Stimulated activated CD8-positive, alpha-beta memory T cell treated with anti-CD3 and anti-CD28 coated beads, Interleukin-12 subunit alpha, Interleukin-12 subunit beta, amount 100 ng/mL, for 24 hours (primary cell): ENCODE measurements around the gene RPL11.
"Not testable (repeated sequence)": the region's sequence is repeated elsewhere in the genome, so short reads cannot be mapped to it uniquely, and the experiment has no call there.

Experiments
- DNase-seq: peaks from one replicate; pipeline ENCODE4 v3.0.0-alpha.2; 2020; ENCODE audit errors: extremely low read depth

The RPL11 gene

GRCh38 chr1:23685197-23685596 is 6.4 kb upstream of the RPL11 start:
- not testable (repeated sequence) for DNase-seq

- DNase-seq: not testable (repeated sequence)
Measured at GRCh38 chr1:23687680-23688079, 3.9 kb upstream of the RPL11 start.

DNA sequence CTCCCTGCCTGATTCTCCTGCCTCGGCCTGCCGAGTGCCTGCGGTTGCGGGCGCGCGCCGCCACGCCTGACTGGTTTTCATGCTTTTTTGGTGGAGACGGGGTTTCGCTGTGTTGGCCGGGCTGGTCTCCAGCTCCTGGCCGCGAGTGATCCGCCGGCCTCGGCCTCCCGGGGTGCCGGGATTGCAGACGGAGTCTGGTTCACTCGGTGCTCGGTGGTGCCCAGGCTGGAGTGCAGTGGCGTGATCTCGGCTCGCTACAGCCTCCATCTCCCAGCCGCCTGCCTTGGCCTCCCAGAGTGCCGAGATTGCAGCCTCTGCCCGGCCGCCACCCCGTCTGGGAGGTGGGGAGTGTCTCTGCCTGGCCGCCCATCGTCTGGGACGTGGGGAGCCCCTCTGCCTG is 3.3 kb upstream of the RPL11 start:
- not testable (repeated sequence) for DNase-seq

DNA sequence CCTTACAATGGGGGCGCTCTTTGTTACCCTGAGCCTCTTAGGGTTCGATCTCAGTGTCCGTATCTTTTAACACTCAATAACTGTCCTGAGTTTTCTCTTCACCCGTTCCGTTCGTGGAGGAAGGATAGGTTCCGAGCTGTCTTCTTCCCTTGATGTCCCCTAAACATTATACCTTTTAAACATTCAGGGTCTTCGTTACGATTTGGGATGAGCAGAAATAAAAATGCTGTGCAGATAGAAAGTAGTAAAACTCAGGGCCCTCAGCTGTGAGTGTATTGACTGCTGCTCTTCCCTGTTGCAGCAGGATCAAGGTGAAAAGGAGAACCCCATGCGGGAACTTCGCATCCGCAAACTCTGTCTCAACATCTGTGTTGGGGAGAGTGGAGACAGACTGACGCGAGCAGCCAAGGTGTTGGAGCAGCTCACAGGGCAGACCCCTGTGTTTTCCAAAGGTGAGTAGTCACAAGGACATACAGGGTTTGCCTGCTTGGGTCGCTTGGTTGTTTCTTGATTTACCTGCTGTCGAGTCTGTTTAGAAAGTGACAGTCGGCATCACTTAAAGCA is 784 bp downstream of the RPL11 start:
- no peak for DNase-seq

DNA sequence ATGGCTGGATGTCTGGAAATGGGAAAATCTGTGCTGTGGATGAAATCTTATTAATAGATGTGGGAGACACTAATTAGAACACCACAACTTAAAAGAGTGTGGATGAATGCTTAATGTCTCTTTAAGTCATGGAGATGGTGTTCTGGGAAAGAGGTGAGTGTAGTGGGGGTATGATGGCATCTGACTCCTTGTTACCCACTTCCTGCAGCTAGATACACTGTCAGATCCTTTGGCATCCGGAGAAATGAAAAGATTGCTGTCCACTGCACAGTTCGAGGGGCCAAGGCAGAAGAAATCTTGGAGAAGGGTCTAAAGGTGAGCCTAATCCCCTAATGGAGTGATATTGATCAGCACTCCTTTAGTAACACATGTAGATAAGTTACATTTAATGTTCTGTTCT is 2.0 kb downstream of the RPL11 start:
- DNase-seq: no peak

DNA sequence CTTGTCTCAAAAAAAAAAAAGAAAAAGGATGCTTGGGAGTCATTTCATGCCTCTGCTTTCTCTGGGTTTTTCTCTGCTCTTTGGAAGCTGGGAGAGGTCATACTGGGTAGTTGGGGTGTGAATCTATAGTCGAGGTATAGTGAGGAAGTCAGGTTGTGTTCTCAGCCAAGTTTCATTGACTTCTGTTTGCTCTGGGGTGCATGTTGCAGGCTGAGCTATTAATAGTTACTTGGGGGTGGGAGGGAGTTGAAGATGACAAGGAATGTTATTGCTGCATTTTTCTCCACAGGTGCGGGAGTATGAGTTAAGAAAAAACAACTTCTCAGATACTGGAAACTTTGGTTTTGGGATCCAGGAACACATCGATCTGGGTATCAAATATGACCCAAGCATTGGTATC is 2.8 kb downstream of the RPL11 start:
- DNase-seq: no peak

DNA sequence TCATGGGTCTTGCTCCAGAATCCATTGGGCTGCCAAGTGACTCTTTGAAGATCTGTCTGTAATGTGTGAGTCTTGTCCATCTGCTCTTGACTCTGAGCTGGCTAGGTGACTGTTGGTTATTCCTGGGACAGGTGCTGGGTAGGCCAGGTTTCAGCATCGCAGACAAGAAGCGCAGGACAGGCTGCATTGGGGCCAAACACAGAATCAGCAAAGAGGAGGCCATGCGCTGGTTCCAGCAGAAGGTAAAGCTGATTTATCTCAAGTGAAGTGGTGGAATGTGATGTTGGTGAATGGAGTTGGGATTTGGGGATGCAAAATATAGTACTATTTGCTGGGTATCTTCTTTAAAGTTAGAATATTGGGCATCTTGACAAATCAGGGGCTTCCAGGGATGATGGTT is 4.1 kb downstream of the RPL11 start:
- DNase-seq: no peak

- no peak for DNase-seq
Measured at GRCh38 chr1:23696335-23696989, 4.9 kb downstream of the RPL11 start.

GRCh38 chr1:23698466-23698865 is 6.9 kb downstream of the RPL11 start:
- no peak for DNase-seq

DNA sequence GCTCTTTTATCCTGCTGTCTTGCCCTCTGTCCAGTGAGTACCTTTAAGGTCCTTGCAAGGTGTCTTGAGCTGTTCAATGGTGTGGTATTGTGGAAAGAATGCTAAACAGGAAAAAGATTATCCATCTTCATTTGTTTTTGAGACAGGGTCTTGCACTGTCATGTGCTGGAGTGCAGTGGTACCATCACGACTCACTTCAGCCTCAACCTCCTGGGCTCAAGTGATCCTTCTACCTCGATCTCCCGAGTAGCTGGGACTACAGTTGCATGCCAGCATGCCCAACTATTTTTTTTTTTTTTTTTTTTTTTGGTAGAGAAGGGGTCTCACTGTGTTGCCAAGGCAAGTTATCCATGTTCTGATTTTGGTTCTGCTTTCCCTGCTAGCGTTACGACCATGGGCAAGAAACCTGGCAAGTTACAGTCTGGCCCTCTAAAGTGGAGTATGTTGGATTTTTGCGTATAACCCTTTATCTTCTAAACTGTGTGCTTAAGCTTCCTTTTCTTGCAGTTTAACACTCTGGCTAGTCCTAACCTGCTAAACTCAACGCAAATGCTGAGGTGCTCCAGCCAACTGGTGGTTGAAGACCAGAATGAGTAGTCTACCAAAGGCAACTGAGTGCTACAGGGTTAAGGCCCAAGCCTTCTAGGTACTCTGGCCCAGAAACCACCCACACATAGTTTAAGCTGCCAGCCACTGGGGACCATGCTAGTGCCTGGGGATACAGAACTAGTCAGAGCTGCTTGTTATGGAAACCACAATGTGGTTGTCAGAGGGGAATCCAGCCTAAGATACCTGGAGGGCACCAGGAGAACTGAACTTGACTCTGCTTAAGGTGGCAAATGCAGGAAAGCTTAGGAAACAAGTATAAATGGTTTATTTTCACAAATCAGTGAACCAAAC is 7.9 kb downstream of the RPL11 start:
- DNase-seq: no peak

- DNase-seq: no peak
Measured at GRCh38 chr1:23701310-23701709, 9.7 kb downstream of the RPL11 start.

- no peak for DNase-seq
Measured at GRCh38 chr1:23701996-23702395, 10.4 kb downstream of the RPL11 start.

- DNase-seq: no peak
Measured at GRCh38 chr1:23704834-23705495, 13.4 kb downstream of the RPL11 start.

DNA sequence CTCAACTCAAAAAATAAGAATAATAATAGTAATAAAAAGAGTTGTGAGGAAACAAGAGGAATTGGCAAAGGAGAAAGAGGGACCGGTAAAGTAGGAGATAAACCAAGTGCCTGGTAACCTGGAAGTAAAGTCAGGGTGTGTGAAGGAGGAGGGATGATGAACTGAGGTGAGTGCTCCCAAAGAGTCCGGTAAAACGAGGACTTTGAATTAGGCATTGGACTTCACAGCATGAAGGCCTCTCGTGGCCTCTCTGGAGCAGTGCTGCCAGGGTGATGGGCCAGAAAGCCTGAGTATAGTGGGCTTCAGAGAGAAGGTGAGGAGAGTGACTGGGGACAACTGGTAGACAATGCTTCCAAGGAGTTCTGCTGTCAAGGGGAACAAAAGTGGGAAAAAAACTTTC is 17.6 kb downstream of the RPL11 start:
- no peak for DNase-seq

- DNase-seq: no peak
Measured at GRCh38 chr1:23718482-23718881, 26.9 kb downstream of the RPL11 start.

DNA sequence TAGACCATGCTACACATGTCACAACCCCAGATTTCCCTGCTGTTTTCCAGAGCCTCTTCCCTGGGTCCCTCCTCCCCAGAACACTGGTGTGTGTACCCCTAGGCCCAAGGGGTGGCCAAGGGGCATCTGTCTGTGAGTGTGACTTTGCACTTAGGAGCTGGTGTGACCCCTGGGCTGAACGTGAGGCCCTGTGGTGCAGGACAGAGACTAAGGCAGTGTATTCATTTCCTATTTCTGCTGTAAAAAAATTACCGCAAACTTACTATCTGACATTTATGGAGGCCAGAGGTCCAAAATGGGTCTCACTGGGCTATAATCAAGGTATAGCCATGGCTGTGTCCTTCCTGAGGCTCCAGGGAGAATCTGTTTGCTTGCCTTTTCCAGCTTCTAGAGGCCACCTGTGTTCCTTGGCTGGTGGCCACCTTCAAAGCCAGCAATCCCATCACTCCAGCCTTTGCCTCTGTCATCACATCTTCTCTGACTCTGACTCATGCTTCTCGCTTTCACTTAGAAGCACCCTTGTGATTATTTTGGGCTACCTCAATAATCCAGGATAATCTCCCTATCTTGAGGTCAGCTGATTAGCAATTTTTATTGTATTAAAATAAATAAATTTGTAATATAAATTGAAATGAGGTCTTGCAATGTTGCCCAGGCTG is 27.7 kb downstream of the RPL11 start:
- DNase-seq: no peak

DNA sequence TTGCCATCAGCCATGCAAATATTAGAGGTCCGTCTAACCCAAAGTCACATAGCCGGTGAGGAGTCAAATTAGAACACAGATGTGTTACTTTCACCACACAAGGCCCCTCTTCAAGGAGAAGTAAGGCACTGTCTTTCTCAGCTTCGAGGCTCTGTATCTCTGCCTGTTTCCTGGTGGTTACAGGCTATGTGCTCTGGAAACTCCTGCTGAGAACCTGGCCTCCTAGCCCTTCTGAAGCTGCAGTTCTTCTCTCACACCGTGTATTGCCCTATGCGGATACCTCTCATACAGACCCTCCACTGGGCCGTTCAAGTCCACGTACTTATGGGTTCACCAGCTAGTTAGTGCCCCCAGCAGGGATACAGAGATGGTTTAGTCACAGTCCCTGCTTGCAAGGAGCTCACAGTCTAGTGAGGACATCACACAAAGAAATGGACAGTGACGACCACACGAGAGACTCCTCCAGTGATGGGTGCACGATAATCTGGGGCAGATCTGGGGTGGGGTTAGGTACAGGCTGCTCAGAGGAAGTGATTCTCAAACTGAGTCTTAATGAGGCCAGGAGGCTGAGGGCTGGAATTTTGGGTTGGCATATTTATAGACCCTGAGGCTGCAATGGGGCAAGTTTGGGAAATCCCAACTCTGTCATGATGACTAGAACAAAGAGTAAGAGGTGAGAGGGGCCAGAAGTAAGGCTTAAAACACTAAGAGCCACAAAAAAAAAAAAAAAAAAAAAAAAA is 28.8 kb downstream of the RPL11 start:
- DNase-seq: no peak

DNA sequence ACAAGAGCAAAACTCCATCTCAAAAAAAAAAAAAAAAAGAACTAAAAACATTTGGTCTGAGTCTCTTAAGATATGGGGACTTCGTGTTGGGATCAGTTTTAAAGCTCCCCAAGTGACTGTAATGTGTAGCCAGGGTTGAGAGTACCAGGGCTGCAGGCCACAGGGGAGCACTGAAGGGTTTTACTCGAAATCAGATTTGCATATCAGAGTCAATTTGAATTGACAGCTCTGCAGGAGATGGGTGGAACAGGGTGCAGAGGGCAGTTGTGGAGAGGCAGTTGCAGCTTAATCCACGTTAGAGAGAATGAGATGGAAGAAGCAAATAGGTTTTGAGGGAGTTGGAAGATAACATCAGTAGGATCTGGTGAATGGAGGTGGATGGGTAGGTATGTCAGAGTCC is 31.0 kb downstream of the RPL11 start:
- DNase-seq: no peak

DNA sequence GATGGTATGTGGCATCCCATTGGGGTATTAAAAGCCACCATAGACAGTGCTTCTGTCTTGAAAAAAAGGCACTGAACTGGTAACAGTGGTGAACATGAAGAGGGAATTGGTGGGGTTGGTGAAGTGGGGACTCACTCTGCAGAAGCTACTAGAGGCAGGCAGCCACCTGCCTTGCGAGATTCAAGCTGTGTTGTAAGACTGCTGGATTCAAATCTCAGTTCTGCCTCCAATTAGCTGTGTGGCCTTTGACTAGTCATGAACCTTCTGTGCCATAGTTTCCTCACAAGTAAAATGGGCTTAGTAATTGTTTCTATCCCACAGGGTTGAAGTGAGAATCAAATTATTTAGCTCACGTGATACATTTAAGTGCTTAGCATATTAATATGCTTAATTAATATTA is 35.1 kb downstream of the RPL11 start:
- DNase-seq: no peak

- no peak for DNase-seq
Measured at GRCh38 chr1:23727362-23727811, 35.8 kb downstream of the RPL11 start.
